ENCODE measurements around the gene TRPC3.

TRPC3 gene

DNA sequence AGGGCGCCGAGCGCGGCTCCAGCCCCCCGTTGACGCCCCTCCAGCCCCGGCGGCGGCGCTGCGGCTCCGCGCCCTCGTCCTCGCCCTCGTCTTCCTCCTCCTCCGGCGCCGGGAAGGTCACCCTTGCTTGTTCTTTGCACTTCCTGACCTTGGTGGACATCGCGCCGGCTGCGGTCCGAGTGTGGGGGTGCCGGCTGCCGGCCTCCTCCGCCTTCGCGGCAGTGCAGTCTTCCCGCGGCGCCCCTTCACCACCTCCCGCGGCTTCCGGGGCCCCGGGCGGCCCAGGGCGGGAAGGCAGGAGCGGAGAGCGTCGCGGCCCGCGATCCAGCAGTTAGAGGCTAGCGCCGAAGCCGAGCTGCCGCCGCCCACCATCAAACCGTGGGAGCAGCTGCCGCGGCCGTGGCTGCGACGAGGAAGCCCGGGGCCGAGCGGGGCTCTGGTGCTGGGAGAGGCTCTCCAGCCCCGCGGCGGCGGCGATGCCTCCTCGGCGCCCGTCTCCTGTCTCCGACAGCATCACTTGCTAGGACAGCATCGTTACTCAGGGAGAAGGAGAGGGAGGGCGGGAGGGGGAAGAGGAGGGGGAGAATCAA lies at the start of gene TRPC3:
TSS of gene TRPC3 (minus strand) at position 540 of the 590 bp plus-strand sequence. CDS start at position 160, 380 bp downstream.
- H3F3A ChIP-seq (ENCODE audit: insufficient read depth), result no peaks in the 10 kb centered on the region
- TF ChIP-seq, protein P1, sequence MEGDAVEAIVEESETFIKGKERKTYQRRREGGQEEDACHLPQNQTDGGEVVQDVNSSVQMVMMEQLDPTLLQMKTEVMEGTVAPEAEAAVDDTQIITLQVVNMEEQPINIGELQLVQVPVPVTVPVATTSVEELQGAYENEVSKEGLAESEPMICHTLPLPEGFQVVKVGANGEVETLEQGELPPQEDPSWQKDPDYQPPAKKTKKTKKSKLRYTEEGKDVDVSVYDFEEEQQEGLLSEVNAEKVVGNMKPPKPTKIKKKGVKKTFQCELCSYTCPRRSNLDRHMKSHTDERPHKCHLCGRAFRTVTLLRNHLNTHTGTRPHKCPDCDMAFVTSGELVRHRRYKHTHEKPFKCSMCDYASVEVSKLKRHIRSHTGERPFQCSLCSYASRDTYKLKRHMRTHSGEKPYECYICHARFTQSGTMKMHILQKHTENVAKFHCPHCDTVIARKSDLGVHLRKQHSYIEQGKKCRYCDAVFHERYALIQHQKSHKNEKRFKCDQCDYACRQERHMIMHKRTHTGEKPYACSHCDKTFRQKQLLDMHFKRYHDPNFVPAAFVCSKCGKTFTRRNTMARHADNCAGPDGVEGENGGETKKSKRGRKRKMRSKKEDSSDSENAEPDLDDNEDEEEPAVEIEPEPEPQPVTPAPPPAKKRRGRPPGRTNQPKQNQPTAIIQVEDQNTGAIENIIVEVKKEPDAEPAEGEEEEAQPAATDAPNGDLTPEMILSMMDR (IDR thresholded peaks at IDR 0.05; ENCODE audit: insufficient read depth, low read length, poor library complexity, severe bottlenecking), result no peak
- no peak for TF ChIP-seq EZH2phosphoT487 (conservative IDR thresholded peaks at IDR 0.05; ENCODE audit: low read length)
- H3K27me3 ChIP-seq (ENCODE audit: low read length), result no peaks in the 10 kb centered on the region
- H3K27ac ChIP-seq (ENCODE audit: low read depth, low read length), result no peak within 1 kb of the TSS
- H2AFZ ChIP-seq (ENCODE audit: low read depth, low read length, severe bottlenecking), result no peak within 1 kb of the TSS
- H3K9me3 ChIP-seq (ENCODE audit: insufficient read depth, low read length), result no peaks in the 10 kb centered on the region
- no peak within 1 kb of the TSS for H3K9ac ChIP-seq (ENCODE audit: low read length)
- no peaks in the 10 kb centered on the region for H4K20me1 ChIP-seq (ENCODE audit: low read depth, low read length)
- no peaks in the 10 kb centered on the region for H3K79me2 ChIP-seq (ENCODE audit: insufficient read depth, low read length)
- no peak within 1 kb of the TSS for H3K4me3 ChIP-seq (ENCODE audit: insufficient read depth, low read length, poor library complexity, severe bottlenecking)
- no peaks in the 10 kb centered on the region for H3K9me2 ChIP-seq (replicated peaks; ENCODE audit: insufficient read depth, low read length)
- no peaks in the 10 kb centered on the region for H3K36me3 ChIP-seq (ENCODE audit: low read length)
- H3K4me2 ChIP-seq (ENCODE audit: low read depth, low read length, poor library complexity, severe bottlenecking), result no peak within 1 kb of the TSS

DNA sequence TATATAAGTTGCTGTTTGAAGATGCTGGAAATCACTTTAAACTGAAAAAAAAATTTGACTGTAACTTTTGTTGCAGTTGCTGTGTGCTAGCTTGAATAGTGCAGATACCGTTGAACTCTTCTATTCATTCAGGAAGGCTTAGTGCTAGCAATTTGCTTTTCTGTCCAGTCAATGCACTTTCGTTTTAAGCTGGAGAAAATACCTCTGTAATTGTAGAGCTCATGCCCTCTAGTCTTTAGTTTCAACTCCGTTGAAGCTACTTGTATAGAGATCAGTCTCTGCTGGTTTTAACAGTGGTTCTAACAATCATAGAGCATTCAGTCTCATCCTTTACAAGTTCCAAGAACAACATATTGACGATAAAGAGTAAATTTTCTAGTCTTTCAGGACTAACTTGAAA lies 49.0 kb upstream of the TRPC3 start:
- TF ChIP-seq, protein P1 (IDR thresholded peaks at IDR 0.05; ENCODE audit: insufficient read depth, low read length, poor library complexity, severe bottlenecking), result no peak
- no peak for TF ChIP-seq EZH2phosphoT487 (conservative IDR thresholded peaks at IDR 0.05; ENCODE audit: low read length)
- Histone ChIP-seq H3K9me3 (ENCODE audit: insufficient read depth, low read length) (no peaks in the 10 kb centered on the region), H3F3A (ENCODE audit: insufficient read depth) (no peaks in the 10 kb centered on the region), H3K9ac (ENCODE audit: low read length) (no peak overlapping the region), H2AFZ (ENCODE audit: low read depth, low read length, severe bottlenecking) (no peak overlapping the region), H4K20me1 (ENCODE audit: low read depth, low read length) (no peaks in the 10 kb centered on the region), H3K27ac (ENCODE audit: low read depth, low read length) (no peak overlapping the region), H3K27me3 (ENCODE audit: low read length) (no peaks in the 10 kb centered on the region), H3K4me2 (ENCODE audit: low read depth, low read length, poor library complexity, severe bottlenecking) (no peak overlapping the region), H3K9me2 (replicated peaks; ENCODE audit: insufficient read depth, low read length) (no peaks in the 10 kb centered on the region), H3K79me2 (ENCODE audit: insufficient read depth, low read length) (no peaks in the 10 kb centered on the region), H3K4me3 (ENCODE audit: insufficient read depth, low read length, poor library complexity, severe bottlenecking) (no peak overlapping the region), H3K36me3 (ENCODE audit: low read length) (no peaks in the 10 kb centered on the region)

DNA sequence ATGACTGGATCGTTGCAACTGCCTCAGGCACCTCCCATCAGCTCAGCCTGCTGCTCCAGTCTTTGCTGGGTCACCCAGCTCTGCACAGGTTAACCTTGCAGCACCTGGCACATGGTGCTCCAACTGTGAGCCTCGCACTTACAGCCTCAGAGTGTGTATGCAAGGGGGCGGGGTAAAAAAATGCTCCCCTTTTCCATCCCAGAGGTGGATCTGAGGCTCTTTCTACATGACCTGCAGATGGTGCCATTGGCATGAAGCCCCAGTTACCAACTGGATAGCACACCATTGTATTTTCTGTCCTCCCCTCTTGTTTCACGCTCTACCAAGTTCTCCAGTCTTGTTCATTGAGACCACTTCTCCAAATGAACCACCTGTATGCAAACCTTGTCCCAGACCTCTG lies 46.2 kb upstream of the TRPC3 start:
- Histone ChIP-seq H3K9ac (ENCODE audit: low read length) (no peak overlapping the region), H3K4me2 (ENCODE audit: low read depth, low read length, poor library complexity, severe bottlenecking) (no peak overlapping the region), H3K79me2 (ENCODE audit: insufficient read depth, low read length) (no peaks in the 10 kb centered on the region), H3K4me3 (ENCODE audit: insufficient read depth, low read length, poor library complexity, severe bottlenecking) (no peak overlapping the region), H3K9me2 (replicated peaks; ENCODE audit: insufficient read depth, low read length) (no peaks in the 10 kb centered on the region), H4K20me1 (ENCODE audit: low read depth, low read length) (no peaks in the 10 kb centered on the region), H3K36me3 (ENCODE audit: low read length) (no peaks in the 10 kb centered on the region), H3K9me3 (ENCODE audit: insufficient read depth, low read length) (no peaks in the 10 kb centered on the region), H3K27me3 (ENCODE audit: low read length) (no peaks in the 10 kb centered on the region), H2AFZ (ENCODE audit: low read depth, low read length, severe bottlenecking) (no peak overlapping the region), H3F3A (ENCODE audit: insufficient read depth) (no peaks in the 10 kb centered on the region), H3K27ac (ENCODE audit: low read depth, low read length) (no peak overlapping the region)
- TF ChIP-seq, protein P1 (IDR thresholded peaks at IDR 0.05; ENCODE audit: insufficient read depth, low read length, poor library complexity, severe bottlenecking), result no peak
- no peak for TF ChIP-seq EZH2phosphoT487 (conservative IDR thresholded peaks at IDR 0.05; ENCODE audit: low read length)

Measured in SU-DHL-6 (cell line).